Measurements from ENCODE around the gene CDK5. TPM values are rescaled to one million over a fixed set of nuclear protein-coding genes. Genes with fewer than 3 reads are reported as not detected.

Gene CDK5
- total and polyA plus RNA-seq, 9 of the 15 experiments (the other 6 are each of a cell fraction or from before 2014, with no cell fraction given): 3.2 to 38.0 (median 27.5) TPM

- TF ChIP-seq FOXM1 (IDR thresholded peaks at IDR 0.05; ENCODE audit: low read depth): 0 out of 2 replicates have a peak, but pooled peaks have one; percentile 8
- TF ChIP-seq FOXM1 (CRISPR knock-in tag; IDR thresholded peaks at IDR 0.05; ENCODE audit: low read depth): no peak
- TF ChIP-seq L3MBTL2 (IDR thresholded peaks at IDR 0.05): peak; percentile 85
- peak; percentile 60 for TF ChIP-seq ZBTB7A (IDR thresholded peaks at IDR 0.05; ENCODE audit: borderline replicate concordance, control insufficient read depth, low read depth, low read length)
- peak; percentile 82 for TF ChIP-seq DPF2 (IDR thresholded peaks at IDR 0.05)
- TF ChIP-seq TAL1 (IDR thresholded peaks at IDR 0.05): no peak
- TF ChIP-seq FOXK1 (CRISPR knock-in tag; IDR thresholded peaks at IDR 0.05; ENCODE audit: borderline replicate concordance): 0 out of 2 replicates have a peak, but pooled peaks have one; percentile 17
- TF ChIP-seq CCNT2 (IDR thresholded peaks at IDR 0.05; ENCODE audit: borderline replicate concordance, extremely low read depth, insufficient read length, low read depth, low read length): peak; percentile 87
- peak in 1 of 2 experiments; percentile 69; a peak in 1 of 4 replicates for TF ChIP-seq SRF (CRISPR knock-in tag; IDR thresholded peaks at IDR 0.05)
- no peak for TF ChIP-seq REST (IDR thresholded peaks at IDR 0.05; ENCODE audit: borderline replicate concordance)
- peak; percentile 71; the same call in 1 of the 2 replicates for TF ChIP-seq REST (CRISPR knock-in tag; IDR thresholded peaks at IDR 0.05; ENCODE audit: low read depth)
- peak; percentile 77 for TF ChIP-seq PHF20 (IDR thresholded peaks at IDR 0.05; ENCODE audit: partially characterized antibody)
- TF ChIP-seq MAX (CRISPR knock-in tag; IDR thresholded peaks at IDR 0.05): peak; percentile 83
- TF ChIP-seq ZFX (CRISPR knock-in tag; IDR thresholded peaks at IDR 0.05): peak; percentile 77
These were observed 28.3 kb upstream of the CDK5 start, which contains the start of gene AGAP3 (continued) for GRCh38 chr7:151085691-151086620.

Measured in K562 (cell line).